Lower leg skin (tissue), 4 donors: Measurements from ENCODE around the gene PTPRT. TPM values are rescaled to one million over a fixed set of nuclear protein-coding genes. Genes with fewer than 3 reads are reported as not detected.

Source experiments
- DNase-seq, 2 donors: peaks; one replicate each; pipeline ENCODE4 v3.0.0-alpha.2; 2019; ENCODE audit warnings: low spot score in 2 of 2
- H3K4me3 ChIP-seq: fragments of 200-600 bp; sonication (generic); 2 replicates; pipeline ENCODE4 v1.5.1; 2017; ENCODE audit warnings: mild to moderate bottlenecking, low read depth; ENCODE audit not compliant: poor library complexity, severe bottlenecking
- POLR2A ChIP-seq, 2 donors: fragments of 450-650 bp; IDR thresholded peaks; one replicate each; pipeline ENCODE4 v1.6.1; 2016 to 2017; ENCODE audit warnings: antibody characterized with exemption in 2 of 2, mild to moderate bottlenecking in 1 of 2, moderate library complexity in 1 of 2
- WGBS, 2 donors: methylation state at CpG; one replicate each; pipeline ENCODE4 v1.1.5; 2018; 5-methylcytosine and 5-hydroxymethylcytosine counted together
- intact Hi-C: fragments of 100-400 bp; cut with DNase I; formaldehyde crosslinking; loops from one replicate; pipeline ENCODE4 v1.15.0; 2023; ENCODE audit warnings: low total_unique reads
- total RNA-seq, 4 donors: library from RNA; depleted of rRNA; stranded (reverse); fragments of >200 nt; gene quantifications; one replicate each; pipeline ENCODE4 v1.1.0, GENCODE V29; 2016
- TF ChIP-seq, protein P1 (sequence below), 3 donors: fragments of 450-650 bp; IDR thresholded peaks; one replicate each; pipeline ENCODE4 v1.5.1; 2016; ENCODE audit warnings: antibody characterized with exemption in 3 of 3, mild to moderate bottlenecking in 3 of 3, moderate library complexity in 2 of 3

PTPRT gene
- total RNA-seq, 4 donors from 2014 or later, result 0.34 to 1.4 (median 0.95) TPM

DNA sequence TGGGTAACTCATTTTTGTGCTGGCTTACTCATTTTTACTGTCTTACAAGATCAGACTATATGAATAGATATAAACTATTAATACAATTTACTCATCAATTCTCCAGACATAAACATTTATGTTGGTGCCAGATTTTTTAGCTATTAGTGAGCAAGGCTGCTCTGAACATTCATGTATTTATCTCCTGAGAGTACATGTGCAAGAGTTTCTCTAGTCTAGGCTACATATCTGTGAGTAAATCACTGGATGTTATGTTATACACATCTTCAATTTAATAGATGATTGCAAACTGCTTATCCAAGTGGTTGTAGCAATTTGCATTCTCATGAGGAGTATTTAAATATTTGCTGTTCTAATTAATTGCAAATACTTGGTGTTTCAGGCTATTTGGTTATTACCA is 687.1 kb downstream of the PTPRT start:
- DNase-seq, result no peak
- intact Hi-C loops, result no loop called here
- TF ChIP-seq, protein P1, sequence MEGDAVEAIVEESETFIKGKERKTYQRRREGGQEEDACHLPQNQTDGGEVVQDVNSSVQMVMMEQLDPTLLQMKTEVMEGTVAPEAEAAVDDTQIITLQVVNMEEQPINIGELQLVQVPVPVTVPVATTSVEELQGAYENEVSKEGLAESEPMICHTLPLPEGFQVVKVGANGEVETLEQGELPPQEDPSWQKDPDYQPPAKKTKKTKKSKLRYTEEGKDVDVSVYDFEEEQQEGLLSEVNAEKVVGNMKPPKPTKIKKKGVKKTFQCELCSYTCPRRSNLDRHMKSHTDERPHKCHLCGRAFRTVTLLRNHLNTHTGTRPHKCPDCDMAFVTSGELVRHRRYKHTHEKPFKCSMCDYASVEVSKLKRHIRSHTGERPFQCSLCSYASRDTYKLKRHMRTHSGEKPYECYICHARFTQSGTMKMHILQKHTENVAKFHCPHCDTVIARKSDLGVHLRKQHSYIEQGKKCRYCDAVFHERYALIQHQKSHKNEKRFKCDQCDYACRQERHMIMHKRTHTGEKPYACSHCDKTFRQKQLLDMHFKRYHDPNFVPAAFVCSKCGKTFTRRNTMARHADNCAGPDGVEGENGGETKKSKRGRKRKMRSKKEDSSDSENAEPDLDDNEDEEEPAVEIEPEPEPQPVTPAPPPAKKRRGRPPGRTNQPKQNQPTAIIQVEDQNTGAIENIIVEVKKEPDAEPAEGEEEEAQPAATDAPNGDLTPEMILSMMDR (IDR thresholded peaks at IDR 0.05), result no peak
- no peak for TF ChIP-seq POLR2A (IDR thresholded peaks at IDR 0.05)
- H3K4me3 ChIP-seq, result no peak overlapping the region

DNA sequence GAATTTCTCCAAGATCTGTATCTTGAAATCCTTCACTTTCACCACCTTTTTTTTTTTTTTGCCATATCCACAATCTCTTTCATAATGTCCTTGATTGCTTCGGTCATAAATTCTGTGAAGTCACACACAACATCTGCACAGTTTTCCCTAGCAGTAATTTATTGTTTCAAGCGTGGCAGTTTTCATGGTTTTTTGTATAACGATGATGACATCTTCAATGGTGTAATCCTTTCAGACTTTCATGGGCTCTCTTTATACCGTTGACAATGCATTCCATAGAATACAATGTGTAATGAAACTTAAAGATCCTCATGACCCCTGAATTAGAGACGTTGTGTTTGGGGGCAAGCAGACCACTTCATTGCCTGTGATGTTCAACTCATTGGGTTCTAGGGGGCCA is 693.1 kb downstream of the PTPRT start:
- no peak for TF ChIP-seq POLR2A (IDR thresholded peaks at IDR 0.05)
- TF ChIP-seq, protein P1 (IDR thresholded peaks at IDR 0.05), result no peak
- no peak overlapping the region for H3K4me3 ChIP-seq
- WGBS, 2 donors, result 47 to 49% methylated on average over 5 of the region's 5 CpGs
- DNase-seq, result no peak
- intact Hi-C loops, result no loop called here

DNA sequence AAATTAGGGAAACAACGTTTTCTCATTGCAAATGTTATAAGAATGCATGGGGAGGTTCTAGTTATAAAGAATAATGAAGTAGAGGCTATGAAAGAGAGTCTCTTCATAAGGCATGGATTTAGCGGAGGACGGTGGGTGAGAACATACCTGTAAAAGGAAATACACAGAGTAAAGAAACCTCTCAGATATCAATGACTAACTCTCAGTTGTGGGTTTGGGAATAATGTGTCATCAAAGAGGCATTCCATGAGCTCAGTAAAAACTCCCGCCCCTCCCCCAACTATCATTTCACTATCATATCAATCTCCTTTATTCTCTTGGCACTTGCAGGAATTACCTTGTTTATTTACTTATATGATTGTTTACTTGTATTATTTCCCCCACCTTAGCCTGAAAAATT is 695.4 kb downstream of the PTPRT start:
- TF ChIP-seq, protein P1 (IDR thresholded peaks at IDR 0.05), result no peak
- no peak for TF ChIP-seq POLR2A (IDR thresholded peaks at IDR 0.05)
- WGBS, 2 donors, result 81 to 86% methylated on average over 4 of the region's 4 CpGs

DNA sequence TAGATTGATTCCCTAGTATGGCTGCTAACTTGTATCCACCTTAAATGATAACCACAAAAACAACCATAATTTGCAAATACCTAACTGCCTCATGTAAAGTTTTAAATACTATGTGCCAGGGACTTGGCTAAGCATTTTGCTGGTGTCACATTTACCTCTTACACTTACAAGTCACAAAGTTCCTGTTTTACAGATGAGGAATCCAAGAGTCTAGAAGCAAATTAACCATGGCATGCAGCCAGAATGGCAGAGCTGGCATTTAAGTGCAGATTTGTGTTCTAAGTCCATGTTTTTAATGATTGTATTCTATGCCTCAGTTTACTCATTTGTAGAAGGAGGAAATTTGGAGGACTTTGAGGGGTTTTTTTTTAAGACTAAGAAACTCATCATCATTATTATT is 696.7 kb downstream of the PTPRT start:
- TF ChIP-seq POLR2A (IDR thresholded peaks at IDR 0.05), result no peak
- TF ChIP-seq, protein P1 (IDR thresholded peaks at IDR 0.05), result no peak
- DNase-seq, result no peak
- no peak overlapping the region for H3K4me3 ChIP-seq
- intact Hi-C loops, result no loop called here

More for the DNA sequence above, 695.4 kb downstream of the PTPRT start:
- DNase-seq, result no peak
- no peak overlapping the region for H3K4me3 ChIP-seq
- intact Hi-C loops, result no loop called here

DNA sequence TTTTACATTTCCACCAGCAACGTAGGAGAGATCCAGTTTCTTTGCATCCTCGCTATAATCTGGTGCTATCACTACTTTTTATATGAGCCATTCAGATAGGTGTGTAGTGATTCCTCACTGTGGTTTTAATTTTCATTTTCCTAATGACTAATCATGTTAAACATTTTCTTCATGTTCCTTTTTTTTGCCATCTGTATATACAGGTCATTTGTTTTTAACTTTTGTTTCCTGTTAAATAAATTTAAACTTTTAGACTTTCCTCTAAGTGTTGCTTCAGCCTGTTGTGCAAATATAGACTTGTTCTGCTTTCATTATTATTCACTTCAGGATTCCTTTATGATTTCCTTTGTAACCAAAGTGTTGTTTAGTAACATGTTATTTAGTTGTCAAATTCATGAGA is 697.4 kb downstream of the PTPRT start:
- DNase-seq, result no peak
- intact Hi-C loops, result no loop called here
- WGBS, 2 donors, result 59 to 75% methylated on average over 2 of the region's 2 CpGs
- TF ChIP-seq POLR2A (IDR thresholded peaks at IDR 0.05), result no peak
- TF ChIP-seq, protein P1 (IDR thresholded peaks at IDR 0.05), result no peak
- no peak overlapping the region for H3K4me3 ChIP-seq

DNA sequence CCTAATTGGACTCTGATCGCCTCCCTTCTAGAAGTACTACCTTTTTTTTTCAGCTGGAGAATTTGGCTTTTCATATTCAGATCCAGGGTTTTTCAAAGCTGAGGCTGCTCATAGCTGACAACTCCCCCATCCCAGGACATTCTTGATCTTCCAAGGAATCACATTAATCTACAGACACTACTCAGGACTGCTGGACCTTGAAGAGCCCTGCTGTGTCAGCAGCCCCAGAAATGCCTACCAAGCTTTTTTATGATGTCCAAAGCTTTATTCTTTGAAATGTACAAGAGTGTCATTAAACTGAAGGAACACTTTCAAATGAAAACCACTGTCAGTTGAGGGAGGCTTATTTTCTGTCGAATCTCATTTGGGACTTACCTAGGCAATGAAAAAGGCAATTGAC is 704.1 kb downstream of the PTPRT start:
- WGBS, 2 donors, result 67 to 77% methylated on average over 2 of the region's 2 CpGs

More for the DNA sequence above, 704.1 kb downstream of the PTPRT start:
- intact Hi-C loops, result no loop called here
- H3K4me3 ChIP-seq, result no peak overlapping the region
- no peak for TF ChIP-seq POLR2A (IDR thresholded peaks at IDR 0.05)
- TF ChIP-seq, protein P1 (IDR thresholded peaks at IDR 0.05), result no peak
- no peak for DNase-seq
